ENCODE results near the gene HINT2. TPM values are rescaled to one million over a fixed set of nuclear protein-coding genes. Genes with fewer than 3 reads are reported as not detected.
A peak's percentile ranks its signal among the peaks of the same experiment; 100 is the strongest.

Gene HINT2
- total RNA-seq, 4 donors from 2014 or later, result 11.4 to 58.2 (median 50.6) TPM

DNA sequence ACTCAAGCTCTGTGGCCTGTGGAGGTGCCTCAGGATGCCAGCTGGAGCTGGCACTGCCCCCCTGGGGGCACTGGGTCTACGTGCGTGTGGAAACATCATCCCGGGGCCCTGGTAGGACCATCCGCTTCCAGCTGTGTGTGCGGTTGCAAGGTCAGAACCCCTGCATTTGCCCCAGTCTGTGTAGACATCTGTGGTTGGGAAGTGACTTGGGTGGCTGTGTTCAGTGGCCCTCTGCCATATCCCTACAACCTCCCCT, 26.7 kb upstream of the HINT2 start:
- Histone ChIP-seq H3K4me1 (peaks cover 0 to 9% of the 10 kb centered on the region in 2 donors), H3K27me3 (no peaks in the 10 kb centered on the region), H3K4me3 (replicated peaks in 1 of 3) (no peak overlapping the region), H3K36me3 (peaks cover 0 to under 1% of the 10 kb centered on the region in 2 donors), H3K27ac (no peak overlapping the region), H3K9me3 (no peaks in the 10 kb centered on the region)
- intact Hi-C loops (cut with DNase I), result no loop called here
- WGBS, 2 donors, result 73 to 77% methylated on average over 5 of the region's 5 CpGs
- no peak for TF ChIP-seq POLR2A (IDR thresholded peaks at IDR 0.05)
- TF ChIP-seq, protein P1, sequence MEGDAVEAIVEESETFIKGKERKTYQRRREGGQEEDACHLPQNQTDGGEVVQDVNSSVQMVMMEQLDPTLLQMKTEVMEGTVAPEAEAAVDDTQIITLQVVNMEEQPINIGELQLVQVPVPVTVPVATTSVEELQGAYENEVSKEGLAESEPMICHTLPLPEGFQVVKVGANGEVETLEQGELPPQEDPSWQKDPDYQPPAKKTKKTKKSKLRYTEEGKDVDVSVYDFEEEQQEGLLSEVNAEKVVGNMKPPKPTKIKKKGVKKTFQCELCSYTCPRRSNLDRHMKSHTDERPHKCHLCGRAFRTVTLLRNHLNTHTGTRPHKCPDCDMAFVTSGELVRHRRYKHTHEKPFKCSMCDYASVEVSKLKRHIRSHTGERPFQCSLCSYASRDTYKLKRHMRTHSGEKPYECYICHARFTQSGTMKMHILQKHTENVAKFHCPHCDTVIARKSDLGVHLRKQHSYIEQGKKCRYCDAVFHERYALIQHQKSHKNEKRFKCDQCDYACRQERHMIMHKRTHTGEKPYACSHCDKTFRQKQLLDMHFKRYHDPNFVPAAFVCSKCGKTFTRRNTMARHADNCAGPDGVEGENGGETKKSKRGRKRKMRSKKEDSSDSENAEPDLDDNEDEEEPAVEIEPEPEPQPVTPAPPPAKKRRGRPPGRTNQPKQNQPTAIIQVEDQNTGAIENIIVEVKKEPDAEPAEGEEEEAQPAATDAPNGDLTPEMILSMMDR (IDR thresholded peaks at IDR 0.05), result no peak
- no peak for DNase-seq

DNA sequence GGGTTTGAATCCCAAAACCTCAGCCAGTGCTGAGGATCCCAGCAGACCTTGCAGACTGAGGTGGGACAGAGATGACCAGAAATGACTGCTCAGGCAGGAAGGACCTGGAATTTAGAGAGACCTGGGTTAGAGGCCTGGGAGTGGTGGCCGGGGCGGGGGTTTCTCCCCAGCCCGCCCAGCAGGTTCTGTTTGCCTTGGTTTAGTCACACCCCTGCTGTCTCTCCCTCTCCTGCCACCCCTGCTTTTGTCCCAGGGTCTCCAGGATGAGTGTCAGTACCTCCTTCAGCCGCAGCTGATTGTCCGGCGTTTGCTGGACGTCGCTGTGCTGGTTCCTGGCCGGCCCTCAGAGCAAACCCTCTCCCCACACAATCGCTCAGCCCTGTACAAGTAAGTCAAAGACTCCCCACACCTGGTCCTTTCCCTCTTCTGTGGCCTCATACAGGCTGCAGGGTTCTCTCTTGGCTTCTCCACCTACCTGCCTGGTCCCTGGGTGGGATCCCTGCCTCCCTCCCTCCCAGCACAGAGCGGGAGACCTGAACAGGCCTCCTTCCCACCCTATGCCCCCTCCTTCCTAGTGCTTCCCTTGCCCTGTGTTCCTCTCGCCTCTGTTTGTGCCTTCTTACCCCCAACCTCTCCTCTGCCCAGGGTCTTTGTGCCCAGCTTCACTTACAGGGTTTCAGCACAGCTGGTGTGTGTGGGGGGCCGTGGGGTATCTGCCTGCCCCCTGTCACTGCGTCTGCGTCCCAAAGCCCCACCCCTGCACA, 26.2 kb upstream of the HINT2 start:
- no peak for DNase-seq
- Histone ChIP-seq H3K9me3 (no peaks in the 10 kb centered on the region), H3K27ac (no peak overlapping the region), H3K4me3 (replicated peaks in 1 of 3) (no peak overlapping the region), H3K36me3 (no peaks in the 10 kb centered on the region), H3K27me3 (no peaks in the 10 kb centered on the region), H3K4me1 (peaks cover 0 to 9% of the 10 kb centered on the region in 2 donors)
- TF ChIP-seq, protein P1 (IDR thresholded peaks at IDR 0.05), result no peak
- TF ChIP-seq POLR2A (IDR thresholded peaks at IDR 0.05), result no peak
- intact Hi-C loops (cut with DNase I), result no loop called here
- 93 to 95% methylated on average over 15 of the region's 15 CpGs for WGBS, 2 donors

DNA sequence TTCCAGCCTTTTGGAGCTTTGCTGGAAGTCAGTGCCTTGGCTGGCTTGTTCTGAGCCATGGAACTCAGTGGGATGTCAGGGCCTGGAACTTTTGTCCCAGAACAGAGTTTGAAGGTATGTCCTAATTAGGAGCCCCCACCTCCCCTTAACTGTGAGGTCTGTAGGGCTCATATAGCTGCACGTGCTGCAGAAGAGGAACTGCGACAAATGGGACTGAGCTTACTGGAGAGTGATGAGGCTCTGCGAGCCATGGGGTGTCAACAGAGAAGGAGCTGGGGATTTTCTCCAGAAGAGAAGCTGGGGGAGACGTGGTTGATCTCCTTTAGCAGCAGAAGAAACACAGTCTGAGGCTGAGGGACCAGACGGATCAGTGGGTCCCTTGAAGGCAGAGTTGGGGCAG, 25.1 kb upstream of the HINT2 start:
- no peak overlapping the region for H3K4me3 ChIP-seq (replicated peaks in 1 of 3)
- DNase-seq, result no peak
- intact Hi-C loops (cut with DNase I), result no loop called here
- no peak for TF ChIP-seq POLR2A (IDR thresholded peaks at IDR 0.05)
- TF ChIP-seq, protein P1 (IDR thresholded peaks at IDR 0.05), result no peak
- 92 to 95% methylated on average over 5 of the region's 5 CpGs for WGBS, 2 donors
- H3K36me3 ChIP-seq, result no peaks in the 10 kb centered on the region
- H3K9me3 ChIP-seq, result no peaks in the 10 kb centered on the region
- peaks cover 0 to 4% of the 10 kb centered on the region in 2 donors for H3K4me1 ChIP-seq
- no peaks in the 10 kb centered on the region for H3K27me3 ChIP-seq
- H3K27ac ChIP-seq, result no peak overlapping the region

DNA sequence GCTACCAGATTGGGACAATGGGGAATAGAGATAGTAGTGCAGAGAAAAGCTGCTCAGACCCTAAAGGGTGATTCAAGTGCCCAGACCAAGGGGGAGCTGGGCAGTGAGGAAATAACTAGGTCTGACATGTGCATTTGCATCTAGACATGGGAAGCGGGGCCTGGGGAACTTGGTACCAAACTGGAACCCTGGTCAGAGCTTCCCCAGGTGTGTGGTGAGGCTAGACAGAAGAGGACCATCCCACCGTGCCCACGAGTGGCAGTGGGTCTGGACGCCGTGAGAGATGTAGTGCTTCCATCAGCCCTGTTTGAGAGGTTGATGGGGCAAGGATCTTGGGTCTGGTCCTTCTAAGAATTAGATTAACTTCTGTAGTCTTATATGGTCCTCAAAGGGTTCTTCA, 21.8 kb upstream of the HINT2 start:
- Histone ChIP-seq H3K27ac (no peak overlapping the region), H3K27me3 (no peaks in the 10 kb centered on the region), H3K36me3 (no peaks in the 10 kb centered on the region), H3K4me3 (replicated peaks in 1 of 3) (no peak overlapping the region), H3K9me3 (no peaks in the 10 kb centered on the region), H3K4me1 (peaks cover 15 to 32% of the 10 kb centered on the region in 2 donors)
- no peak for DNase-seq
- 94% methylated on average over 5 of the region's 5 CpGs for WGBS, 2 donors
- intact Hi-C loops (cut with DNase I), result no loop called here
- TF ChIP-seq, protein P1 (IDR thresholded peaks at IDR 0.05), result no peak
- no peak for TF ChIP-seq POLR2A (IDR thresholded peaks at IDR 0.05)

DNA sequence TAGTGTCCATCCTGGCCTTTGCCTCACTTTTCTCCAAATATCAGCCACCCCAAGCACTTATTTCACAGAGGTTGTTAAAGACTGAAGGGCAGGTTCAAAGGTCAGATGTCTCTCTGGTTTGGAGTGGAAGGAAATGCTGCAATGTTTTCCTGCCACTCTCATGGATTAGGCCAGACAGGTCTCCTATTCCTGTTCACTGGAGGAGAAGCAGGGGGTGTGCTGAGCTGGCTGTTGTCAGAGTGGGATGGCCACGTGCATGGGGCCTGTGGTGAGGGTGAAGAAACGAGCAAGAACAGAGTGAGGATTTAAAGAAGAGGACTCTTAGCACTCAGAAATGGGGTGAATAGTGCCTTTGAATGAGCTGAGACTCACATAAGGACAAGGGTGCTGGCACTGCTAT, 20.9 kb upstream of the HINT2 start:
- no peak for DNase-seq
- Histone ChIP-seq H3K4me1 (peaks cover 19 to 33% of the 10 kb centered on the region in 2 donors), H3K4me3 (replicated peaks in 1 of 3) (no peak overlapping the region), H3K27ac (peak overlapping the region in 1 of 3 donors; percentile 80), H3K27me3 (no peaks in the 10 kb centered on the region), H3K36me3 (no peaks in the 10 kb centered on the region), H3K9me3 (no peaks in the 10 kb centered on the region)
- no peak for TF ChIP-seq POLR2A (IDR thresholded peaks at IDR 0.05)
- TF ChIP-seq, protein P1 (IDR thresholded peaks at IDR 0.05), result no peak
- WGBS, 2 donors, result 79 to 87% methylated on average over 2 of the region's 2 CpGs
- intact Hi-C loops (cut with DNase I), result no loop called here
